Endodermal cell (in vitro differentiated cells): ENCODE measurements around the gene GRID1. TPM values are rescaled to one million over a fixed set of nuclear protein-coding genes. Genes with fewer than 3 reads are reported as not detected.

Experiments
- DNase-seq: peaks from one replicate; pipeline ENCODE4 v3.0.0-alpha.2; 2017
- H3K27ac ChIP-seq: 2 replicates; pipeline ENCODE4 v1.5.1; 2013; ENCODE audit warnings: mild to moderate bottlenecking, low read depth, low read length, moderate library complexity
- H3K27me3 ChIP-seq: 2 replicates; pipeline ENCODE4 v1.6.1; 2013; ENCODE audit warnings: mild to moderate bottlenecking, low read length, moderate library complexity; ENCODE audit not compliant: insufficient read depth, control insufficient read depth, poor library complexity, severe bottlenecking
- H3K36me3 ChIP-seq: 2 replicates; pipeline ENCODE4 v1.7.0; 2013; ENCODE audit warnings: mild to moderate bottlenecking, low read length, moderate library complexity; ENCODE audit not compliant: control insufficient read depth, insufficient read depth
- H3K4me1 ChIP-seq: one replicate; pipeline ENCODE4 v1.7.0; 2013; ENCODE audit warnings: low read length; ENCODE audit not compliant: control insufficient read depth, insufficient read depth
- H3K4me3 ChIP-seq: 2 replicates; pipeline ENCODE4 v1.5.1; 2013; ENCODE audit warnings: mild to moderate bottlenecking, low read length, moderate library complexity
- H3K9ac ChIP-seq: 2 replicates; pipeline ENCODE4 v1.6.1; 2013; ENCODE audit warnings: mild to moderate bottlenecking, low read length, moderate library complexity; ENCODE audit not compliant: poor library complexity, severe bottlenecking; ENCODE audit errors: extremely low read depth
- H3K9me3 ChIP-seq: 2 replicates; pipeline ENCODE4 v1.6.1; 2013; ENCODE audit warnings: mild to moderate bottlenecking, low read length, moderate library complexity; ENCODE audit not compliant: control insufficient read depth
- H3K27ac Mint-ChIP-seq: 2 replicates; pipeline ENCODE4 v1.8.0; 2020; ENCODE audit warnings: mixed read lengths
- H3K27me3 Mint-ChIP-seq: 2 replicates; pipeline ENCODE4 v1.8.0; 2021; ENCODE audit warnings: mild to moderate bottlenecking, mixed read lengths; ENCODE audit not compliant: insufficient read depth
- H3K36me3 Mint-ChIP-seq: 2 replicates; pipeline ENCODE4 v1.8.0; 2020; ENCODE audit warnings: low read depth, mixed read lengths
- H3K4me1 Mint-ChIP-seq: 2 replicates; pipeline ENCODE4 v1.8.0; 2020; ENCODE audit warnings: mixed read lengths
- H3K4me3 Mint-ChIP-seq: 2 replicates; pipeline ENCODE4 v1.8.0; 2020; ENCODE audit warnings: mild to moderate bottlenecking, moderate library complexity, mixed read lengths
- H3K9me3 Mint-ChIP-seq: 2 replicates; pipeline ENCODE4 v1.8.0; 2020; ENCODE audit warnings: mild to moderate bottlenecking, mixed read lengths
- CTCF ChIP-seq: fragments of 200-600 bp; sonication (generic); conservative IDR thresholded peaks from 2 replicates; pipeline ENCODE4 v1.5.0; 2021; ENCODE audit warnings: antibody characterized with exemption, mild to moderate bottlenecking
- WGBS, 2 experiments: methylation state at CpG; one replicate each; pipeline versions ENCODE4 v1.1.5 to v1.1.7; 2013; ENCODE audit warnings: missing lambda C conversion rate in 2 of 2, mixed read lengths in 1 of 2; ENCODE audit not compliant: insufficient coverage in 1 of 2, insufficient read length in 1 of 2; 5-methylcytosine and 5-hydroxymethylcytosine counted together
- total RNA-seq, 2 donors: library from RNA; stranded (reverse); fragmentation: NEBNext Ultra II Directional in 1 of 2; extraction: Animal tissue kit (Norgen Biotek cat#: 25700) in 1 of 2; gene quantifications; 2 replicates in 1 of 2; 3 replicates in 1 of 2; pipeline ENCODE4 v1.2.1, GENCODE V29; 2021

The GRID1 gene
- total RNA-seq, 2 donors from 2014 or later: 0.13 to 0.53 TPM

- peak; percentile 14 for DNase-seq
- Mint-ChIP-seq H3K36me3 (no peaks in the 10 kb centered on the region), H3K27ac (no peak overlapping the region), H3K27me3 (no peaks in the 10 kb centered on the region), H3K9me3 (no peaks in the 10 kb centered on the region), H3K4me3 (no peak overlapping the region), H3K4me1 (peaks cover 9% of the 10 kb centered on the region)
- Histone ChIP-seq H3K27ac (no peak overlapping the region), H3K36me3 (no peaks in the 10 kb centered on the region), H3K9me3 (no peaks in the 10 kb centered on the region), H3K4me1 (peaks cover 8% of the 10 kb centered on the region), H3K9ac (no peak overlapping the region), H3K27me3 (no peaks in the 10 kb centered on the region), H3K4me3 (no peak overlapping the region)
- WGBS, 2 experiments: 87 to 95% methylated on average over 3 to 5 of the region's 5 CpGs
- no peak for TF ChIP-seq CTCF
Observed at GRCh38 chr10:86300931-86301830, 65.4 kb downstream of the GRID1 start.

- H3K9me3 Mint-ChIP-seq: no peaks in the 10 kb centered on the region
- no peaks in the 10 kb centered on the region for H3K36me3 Mint-ChIP-seq
- 82% methylated on average over 3 of the region's 3 CpGs; no CpG with 5 or more reads in 1 of the 2 experiments for WGBS, 2 experiments
Observed at GRCh38 chr10:86300399-86300925, 66.1 kb downstream of the GRID1 start.

GRCh38 chr10:86299562-86299961 is 67.0 kb downstream of the GRID1 start:
- 78% methylated on average over 1 to 3 of the region's 3 CpGs for WGBS, 2 experiments

More at GRCh38 chr10:86300399-86300925, 66.1 kb downstream of the GRID1 start:
- H3K9me3 ChIP-seq: no peaks in the 10 kb centered on the region
- TF ChIP-seq CTCF: no peak
- Mint-ChIP-seq H3K4me1 (peaks cover 9% of the 10 kb centered on the region), H3K27me3 (peaks cover 2% of the 10 kb centered on the region), H3K27ac (no peak overlapping the region), H3K4me3 (no peak overlapping the region)
- H3K9ac ChIP-seq: no peak overlapping the region
- no peak overlapping the region for H3K4me3 ChIP-seq
- peaks cover 5% of the 10 kb centered on the region for H3K4me1 ChIP-seq
- H3K27ac ChIP-seq: no peak overlapping the region
- H3K27me3 ChIP-seq: no peaks in the 10 kb centered on the region
- H3K36me3 ChIP-seq: no peaks in the 10 kb centered on the region
- DNase-seq: peak; percentile 18

More at GRCh38 chr10:86299562-86299961, 67.0 kb downstream of the GRID1 start:
- Mint-ChIP-seq H3K27me3 (peaks cover 2% of the 10 kb centered on the region), H3K27ac (no peak overlapping the region), H3K4me1 (peaks cover 1% of the 10 kb centered on the region), H3K4me3 (no peak overlapping the region), H3K36me3 (no peaks in the 10 kb centered on the region), H3K9me3 (no peaks in the 10 kb centered on the region)
- Histone ChIP-seq H3K9me3 (no peaks in the 10 kb centered on the region), H3K9ac (no peak overlapping the region), H3K36me3 (no peaks in the 10 kb centered on the region), H3K27me3 (no peaks in the 10 kb centered on the region), H3K4me1 (no peaks in the 10 kb centered on the region), H3K27ac (no peak overlapping the region), H3K4me3 (no peak overlapping the region)
- peak; percentile 20 for DNase-seq
- TF ChIP-seq CTCF: no peak
